ENCODE measurements around the gene TSHZ2. TPM values are rescaled to one million over a fixed set of nuclear protein-coding genes. Genes with fewer than 3 reads are reported as not detected.

The TSHZ2 gene
- total RNA-seq, 1 donor from 2014 or later = 30.4 TPM

DNA sequence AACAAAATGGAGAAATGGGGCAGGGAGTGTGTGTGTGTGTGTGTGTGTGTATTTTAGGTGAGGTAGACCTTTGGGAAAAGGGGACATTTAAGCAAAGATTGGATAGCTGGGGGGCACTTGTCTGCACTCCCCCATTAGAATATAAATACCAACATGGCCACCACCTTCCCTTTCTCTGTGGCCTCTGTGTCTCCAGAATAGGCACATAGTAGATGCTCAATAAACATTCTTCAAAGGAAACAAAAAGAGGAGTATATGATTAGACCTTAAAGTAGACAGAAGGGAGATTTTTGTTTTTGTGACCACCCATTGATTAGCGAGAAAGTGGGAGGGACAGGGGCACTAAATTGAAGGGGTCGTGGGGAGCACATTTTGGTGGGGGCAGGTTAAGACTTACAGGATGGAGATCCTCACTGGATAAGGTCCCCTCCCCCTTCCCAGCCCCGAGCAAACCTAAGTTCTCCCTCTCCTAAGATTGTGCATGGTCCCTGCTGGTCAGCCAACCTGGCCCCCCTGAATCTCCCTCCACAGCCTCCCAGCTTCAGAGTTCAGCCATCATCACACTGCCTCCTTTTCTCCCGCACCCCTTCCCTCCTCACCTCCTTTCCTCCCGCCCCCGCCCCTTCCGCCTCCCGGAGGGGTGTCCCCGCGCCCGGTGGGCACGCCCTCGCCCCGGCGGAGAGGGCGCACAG, 514 bp upstream of the TSHZ2 start:
- intact Hi-C loops (cut with DNase I) = no loop called here
- Histone ChIP-seq H3K9me3 (no peaks in the 10 kb centered on the region), H3K4me3 (peak overlapping the region; percentile 49 to 59), H3K36me3 (no peaks in the 10 kb centered on the region), H3K4me1 (peaks cover 13% of the 10 kb centered on the region), H3K27ac (peak overlapping the region; percentile 56), H3K27me3 (no peaks in the 10 kb centered on the region)
- no peak for DNase-seq (ENCODE audit: extremely low spot score in 2 of 2)
- TF ChIP-seq, protein P1, sequence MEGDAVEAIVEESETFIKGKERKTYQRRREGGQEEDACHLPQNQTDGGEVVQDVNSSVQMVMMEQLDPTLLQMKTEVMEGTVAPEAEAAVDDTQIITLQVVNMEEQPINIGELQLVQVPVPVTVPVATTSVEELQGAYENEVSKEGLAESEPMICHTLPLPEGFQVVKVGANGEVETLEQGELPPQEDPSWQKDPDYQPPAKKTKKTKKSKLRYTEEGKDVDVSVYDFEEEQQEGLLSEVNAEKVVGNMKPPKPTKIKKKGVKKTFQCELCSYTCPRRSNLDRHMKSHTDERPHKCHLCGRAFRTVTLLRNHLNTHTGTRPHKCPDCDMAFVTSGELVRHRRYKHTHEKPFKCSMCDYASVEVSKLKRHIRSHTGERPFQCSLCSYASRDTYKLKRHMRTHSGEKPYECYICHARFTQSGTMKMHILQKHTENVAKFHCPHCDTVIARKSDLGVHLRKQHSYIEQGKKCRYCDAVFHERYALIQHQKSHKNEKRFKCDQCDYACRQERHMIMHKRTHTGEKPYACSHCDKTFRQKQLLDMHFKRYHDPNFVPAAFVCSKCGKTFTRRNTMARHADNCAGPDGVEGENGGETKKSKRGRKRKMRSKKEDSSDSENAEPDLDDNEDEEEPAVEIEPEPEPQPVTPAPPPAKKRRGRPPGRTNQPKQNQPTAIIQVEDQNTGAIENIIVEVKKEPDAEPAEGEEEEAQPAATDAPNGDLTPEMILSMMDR (IDR thresholded peaks at IDR 0.05) = no peak
- no peak for TF ChIP-seq POLR2A (IDR thresholded peaks at IDR 0.05)

DNA sequence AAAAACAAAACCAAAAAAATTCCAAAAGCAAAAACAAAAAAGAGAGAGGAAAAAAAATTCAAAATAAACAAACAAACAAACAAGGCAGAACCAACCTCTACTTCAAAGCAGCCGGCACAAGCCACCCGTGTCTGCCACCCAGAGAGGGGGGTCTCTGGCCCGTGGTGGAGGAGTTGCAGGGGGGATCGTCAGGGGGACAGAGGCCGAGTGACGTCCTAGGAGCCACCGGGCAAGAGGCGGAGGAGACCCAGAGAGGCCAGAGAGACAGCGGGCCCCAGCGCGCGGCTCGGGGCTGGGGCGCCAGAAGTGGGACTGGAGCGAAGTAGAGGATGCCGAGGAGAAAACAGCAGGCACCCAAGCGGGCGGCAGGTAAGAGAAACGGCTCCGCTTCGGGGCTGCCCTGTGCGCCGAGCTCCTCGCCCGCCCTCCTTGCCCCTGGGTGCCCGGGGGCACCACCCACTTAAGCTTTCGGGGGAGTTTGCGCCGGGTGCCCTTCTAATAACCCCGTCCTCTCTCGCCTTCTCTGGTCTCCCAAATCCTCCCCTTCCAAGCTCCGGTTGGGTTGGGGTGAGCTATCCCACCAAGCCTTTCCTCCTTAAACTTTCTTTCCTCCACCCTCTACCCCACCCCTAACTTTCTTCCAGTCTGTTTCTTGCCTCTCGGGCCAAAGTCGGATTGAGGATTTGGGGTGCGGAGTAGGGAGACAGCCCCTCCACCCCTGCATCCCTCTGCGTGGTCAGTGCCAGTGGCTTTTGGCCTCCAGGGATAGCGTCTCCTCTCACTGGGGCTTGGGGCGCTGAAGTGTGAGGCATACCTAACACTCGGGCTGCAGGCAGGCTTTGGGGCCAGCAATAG, 1.0 kb downstream of the TSHZ2 start:
- Histone ChIP-seq H3K4me3 (peak overlapping the region; percentile 49 to 59), H3K36me3 (no peaks in the 10 kb centered on the region), H3K4me1 (peaks cover 13% of the 10 kb centered on the region), H3K27me3 (no peaks in the 10 kb centered on the region), H3K27ac (peak overlapping the region; percentile 62), H3K9me3 (no peaks in the 10 kb centered on the region)
- intact Hi-C loops (cut with DNase I) = no loop called here
- DNase-seq (ENCODE audit: extremely low spot score in 2 of 2) = no peak
- peak in 1 of 2 donors; percentile 12 for TF ChIP-seq POLR2AphosphoS5 (IDR thresholded peaks at IDR 0.05; ENCODE audit: insufficient read depth in 1 of 2, low read depth in 1 of 2)
- no peak for TF ChIP-seq POLR2A (IDR thresholded peaks at IDR 0.05)

DNA sequence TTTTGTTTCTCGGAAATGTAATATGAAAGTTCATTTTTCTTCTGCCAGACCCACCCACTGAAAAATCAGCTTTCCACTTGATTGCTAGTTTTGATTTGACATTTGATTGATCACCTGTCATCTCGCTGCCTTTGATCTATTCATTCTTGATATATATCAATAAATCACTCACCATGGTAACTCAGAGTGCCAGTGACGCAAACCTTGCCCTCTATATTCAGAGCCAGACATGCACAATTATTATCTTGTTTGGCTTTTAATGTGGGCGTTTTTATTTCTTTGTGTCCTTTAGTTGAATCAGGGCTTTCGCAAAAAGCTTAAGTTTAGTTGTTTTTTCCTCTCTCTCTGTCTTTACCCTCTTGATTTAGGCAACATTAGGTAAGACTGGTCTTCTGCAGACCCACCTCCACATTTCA, 2.0 kb downstream of the TSHZ2 start:
- Histone ChIP-seq H3K9me3 (no peaks in the 10 kb centered on the region), H3K27me3 (no peaks in the 10 kb centered on the region), H3K27ac (peak overlapping the region; percentile 62), H3K4me3 (peak overlapping the region; percentile 49 to 59), H3K36me3 (no peaks in the 10 kb centered on the region), H3K4me1 (peaks cover 13% of the 10 kb centered on the region)
- intact Hi-C loops (cut with DNase I) = no loop called here
- DNase-seq (ENCODE audit: extremely low spot score in 2 of 2) = no peak
- TF ChIP-seq, protein P1 (IDR thresholded peaks at IDR 0.05) = no peak
- no peak for TF ChIP-seq POLR2AphosphoS5 (IDR thresholded peaks at IDR 0.05; ENCODE audit: insufficient read depth in 1 of 2, low read depth in 1 of 2)
- TF ChIP-seq POLR2A (IDR thresholded peaks at IDR 0.05) = no peak

DNA sequence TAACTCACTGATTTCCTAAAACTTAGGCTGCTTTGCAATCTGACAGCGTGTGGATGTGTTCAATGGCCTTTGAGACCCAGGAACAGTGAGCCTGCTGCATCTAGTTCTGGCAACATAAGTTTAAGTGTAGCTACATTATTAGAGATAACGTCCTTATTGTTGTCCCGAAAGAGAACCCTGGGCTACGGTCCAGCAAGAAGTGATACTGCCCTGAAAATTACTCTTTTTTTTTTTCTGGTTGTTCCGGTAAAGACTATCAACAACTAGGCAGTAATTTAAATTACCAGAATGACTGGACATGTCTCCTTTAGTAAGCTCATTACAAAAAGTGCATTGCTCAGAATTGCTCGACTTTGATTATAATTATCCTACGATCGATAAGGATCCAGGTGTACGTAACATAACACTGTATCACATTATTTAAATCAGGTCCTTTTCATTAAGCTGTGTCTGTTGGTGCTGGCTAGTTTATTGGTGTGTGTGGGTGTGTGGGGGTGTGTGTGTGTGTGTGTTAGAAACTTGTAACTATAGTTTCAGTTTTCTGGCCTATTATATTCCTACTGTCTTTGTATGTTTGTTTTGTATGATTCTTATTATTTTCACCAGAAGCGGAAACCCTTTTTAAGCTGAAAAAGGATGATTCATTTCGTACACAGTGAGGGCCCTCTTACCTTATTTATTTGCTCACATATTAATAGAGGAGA, 3.0 kb downstream of the TSHZ2 start:
- H3K36me3 ChIP-seq = no peaks in the 10 kb centered on the region

More for the DNA sequence above, 3.0 kb downstream of the TSHZ2 start:
- TF ChIP-seq POLR2AphosphoS5 (IDR thresholded peaks at IDR 0.05; ENCODE audit: insufficient read depth in 1 of 2, low read depth in 1 of 2) (no peak), POLR2A (IDR thresholded peaks at IDR 0.05) (no peak)
- TF ChIP-seq, protein P1 (IDR thresholded peaks at IDR 0.05) = no peak
- H3K4me3 ChIP-seq = peak overlapping the region; percentile 22 to 49
- H3K27ac ChIP-seq = no peak overlapping the region
- H3K4me1 ChIP-seq = peaks cover 13% of the 10 kb centered on the region
- H3K27me3 ChIP-seq = no peaks in the 10 kb centered on the region
- intact Hi-C loops (cut with DNase I) = no loop called here
- H3K9me3 ChIP-seq = no peaks in the 10 kb centered on the region
- DNase-seq (ENCODE audit: extremely low spot score in 2 of 2) = no peak

All from vagina (tissue), 2 donors.